DMS79 treated with DMSO at 0.1 percent for 48 hours (cell line): Measurements from ENCODE around the gene SMOC1.
A peak's percentile ranks its signal among the peaks of the same experiment; 100 is the strongest.

Experiments
- DNase-seq: peaks from one replicate; lab custom pipeline; 2025; lab: John Stamatoyannopoulos, UW

The SMOC1 gene

GRCh38 chr14:70011098-70011497 is 131.9 kb downstream of the SMOC1 start:
- DNase-seq: peak; percentile 65

DNA sequence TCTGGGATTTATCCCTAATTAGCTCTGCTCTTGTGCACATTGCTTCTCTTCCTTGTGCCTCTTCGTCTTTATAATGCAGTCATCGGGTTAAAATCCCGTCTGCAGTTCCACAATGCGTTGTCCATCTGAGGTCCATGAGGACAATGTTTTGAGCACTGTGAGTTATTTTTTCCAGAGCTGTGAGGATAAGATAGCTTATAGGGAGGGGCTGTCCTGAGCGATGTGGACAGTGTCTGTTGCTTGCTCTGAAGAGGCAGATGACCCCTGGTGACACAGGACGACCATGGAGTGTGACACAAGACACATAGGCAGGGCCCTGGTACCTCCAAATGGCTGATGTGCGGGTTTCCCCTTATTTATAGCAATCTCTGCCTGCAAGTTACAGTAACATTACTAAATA is 132.5 kb downstream of the SMOC1 start:
- no peak for DNase-seq

GRCh38 chr14:70013271-70013873 is 134.2 kb downstream of the SMOC1 start:
- DNase-seq: no peak

DNA sequence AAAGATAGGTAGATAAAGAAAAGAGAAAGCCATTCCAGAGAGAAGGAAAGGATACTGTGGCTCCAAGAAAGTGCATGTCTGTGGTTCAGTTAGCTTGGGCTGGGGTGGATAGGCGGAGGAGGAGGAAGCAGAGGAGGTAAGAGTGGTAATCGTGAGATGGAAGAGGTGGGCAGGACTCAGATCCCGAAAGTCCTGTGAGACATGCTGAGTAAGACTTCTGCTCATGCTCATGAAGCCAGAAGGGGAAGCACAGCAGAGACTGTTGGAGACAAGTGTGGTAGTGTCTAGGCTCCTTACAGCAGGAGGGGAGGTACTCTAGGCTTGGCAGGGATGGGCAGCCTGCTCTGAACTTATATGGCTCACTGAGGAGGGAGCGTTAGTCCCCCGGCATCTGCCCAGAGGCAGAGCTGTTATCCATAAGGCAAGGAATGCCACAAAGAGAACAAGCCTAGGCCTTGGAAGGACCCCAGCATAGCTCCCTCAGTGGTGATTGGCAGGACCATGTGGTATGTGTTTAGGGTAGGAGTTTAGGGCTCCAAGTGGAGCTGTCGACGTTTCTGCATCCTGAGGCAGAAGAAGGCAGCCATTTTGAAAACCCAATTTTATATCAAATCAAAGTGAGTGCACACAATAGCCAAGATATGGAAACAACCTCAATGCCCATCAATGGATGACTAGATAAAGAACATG is 135.3 kb downstream of the SMOC1 start:
- no peak for DNase-seq

DNA sequence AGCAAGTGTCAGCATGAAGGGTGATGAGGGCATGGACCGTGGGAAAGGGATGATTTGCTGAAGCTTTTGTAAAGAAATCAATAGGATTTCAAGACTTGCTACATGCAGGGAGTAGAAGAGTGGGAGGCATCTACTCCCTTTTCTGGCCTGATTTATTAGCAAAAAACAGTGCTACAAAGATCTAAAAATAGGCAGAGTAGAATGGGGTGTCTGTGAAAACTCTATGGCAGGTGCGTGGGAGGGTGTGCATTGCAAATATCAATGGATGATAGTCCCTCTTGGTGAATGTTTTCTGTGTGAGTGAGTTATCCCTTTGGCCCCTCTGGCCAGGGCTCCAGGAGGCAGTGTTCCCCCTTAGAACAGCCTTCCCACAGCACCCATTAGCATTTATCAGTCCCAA is 139.0 kb downstream of the SMOC1 start:
- DNase-seq: no peak

DNA sequence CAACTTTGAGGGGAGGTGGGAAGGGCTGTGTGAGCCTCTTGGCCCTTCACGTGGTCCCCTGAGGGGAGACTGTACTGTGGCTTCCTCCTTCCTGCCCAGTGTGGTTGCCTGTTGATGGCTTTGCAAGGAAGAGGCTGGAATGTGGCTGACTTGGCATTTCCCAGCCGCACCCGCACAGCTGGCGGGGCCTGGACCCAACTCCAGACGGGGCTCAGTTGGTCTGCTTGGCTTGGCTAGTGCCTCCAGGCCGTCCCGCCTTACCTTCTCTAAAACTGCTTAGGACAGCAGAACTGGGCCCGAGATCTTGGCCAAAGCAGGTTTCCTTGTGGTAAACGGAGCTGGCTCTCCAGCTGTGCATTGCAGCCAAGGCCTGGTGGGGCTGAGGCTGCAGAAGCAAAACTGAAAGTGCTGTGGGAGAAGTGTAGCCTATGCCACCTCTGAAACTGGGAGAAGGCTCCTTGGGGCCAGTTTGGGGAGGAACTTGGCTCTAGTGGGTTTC is 139.5 kb downstream of the SMOC1 start:
- peak; percentile 11 for DNase-seq

DNA sequence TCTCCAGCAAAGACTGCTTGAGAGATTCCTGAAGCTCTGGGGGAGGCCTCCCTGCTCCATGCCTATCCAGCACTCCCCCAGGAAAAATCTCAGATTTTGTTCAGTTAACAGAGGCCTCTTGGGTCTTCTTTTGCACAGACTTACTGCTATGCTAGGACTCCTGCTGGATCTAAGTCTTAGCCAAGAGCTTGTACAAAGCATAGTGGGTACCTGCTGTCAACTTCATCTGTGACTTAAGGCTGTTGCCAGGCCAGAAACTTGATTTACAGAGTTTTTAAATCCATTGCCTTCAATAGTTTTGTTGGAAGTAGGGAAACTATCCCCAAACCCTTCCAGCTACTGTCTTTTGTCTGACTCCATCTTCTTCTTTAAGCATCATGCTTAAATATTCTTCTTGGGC is 140.5 kb downstream of the SMOC1 start:
- no peak for DNase-seq

GRCh38 chr14:70020352-70021170 is 141.3 kb downstream of the SMOC1 start:
- no peak for DNase-seq

- DNase-seq: no peak
Observed at GRCh38 chr14:70021548-70022220, 142.5 kb downstream of the SMOC1 start.

DNA sequence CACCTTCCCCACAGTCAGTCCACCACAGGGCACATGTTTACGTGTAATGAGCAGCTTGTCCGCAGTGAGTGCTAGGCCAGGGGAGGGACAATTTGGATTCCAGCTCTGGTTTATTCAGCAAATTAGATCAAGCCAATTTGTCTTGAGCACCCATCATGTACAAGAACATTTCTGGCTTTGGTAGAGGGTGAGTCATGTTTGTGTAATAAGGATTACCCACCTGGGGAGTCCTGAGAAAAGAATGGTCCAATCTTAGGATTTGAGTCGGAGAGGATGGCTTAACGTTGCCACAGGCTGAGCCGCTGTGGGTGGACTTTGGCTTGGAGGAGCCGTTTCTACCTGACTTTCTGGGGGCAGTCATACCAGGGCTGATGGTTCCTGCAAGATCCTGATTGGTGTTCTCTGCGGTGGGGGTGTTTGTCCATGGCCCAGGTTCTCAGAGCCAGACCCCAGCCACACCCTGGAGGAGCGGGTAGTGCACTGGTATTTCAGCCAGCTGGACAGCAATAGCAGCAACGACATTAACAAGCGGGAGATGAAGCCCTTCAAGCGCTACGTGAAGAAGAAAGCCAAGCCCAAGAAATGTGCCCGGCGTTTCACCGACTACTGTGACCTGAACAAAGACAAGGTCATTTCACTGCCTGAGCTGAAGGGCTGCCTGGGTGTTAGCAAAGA is 143.7 kb downstream of the SMOC1 start:
- no peak for DNase-seq

- no peak for DNase-seq
Observed at GRCh38 chr14:70023871-70024270, 144.7 kb downstream of the SMOC1 start.

- DNase-seq: peak; percentile 61
Observed at GRCh38 chr14:70027785-70028428, 148.7 kb downstream of the SMOC1 start.

- DNase-seq: no peak
Observed at GRCh38 chr14:70029296-70030132, 150.3 kb downstream of the SMOC1 start.

- DNase-seq: no peak
Observed at GRCh38 chr14:70032016-70032415, 152.8 kb downstream of the SMOC1 start.

DNA sequence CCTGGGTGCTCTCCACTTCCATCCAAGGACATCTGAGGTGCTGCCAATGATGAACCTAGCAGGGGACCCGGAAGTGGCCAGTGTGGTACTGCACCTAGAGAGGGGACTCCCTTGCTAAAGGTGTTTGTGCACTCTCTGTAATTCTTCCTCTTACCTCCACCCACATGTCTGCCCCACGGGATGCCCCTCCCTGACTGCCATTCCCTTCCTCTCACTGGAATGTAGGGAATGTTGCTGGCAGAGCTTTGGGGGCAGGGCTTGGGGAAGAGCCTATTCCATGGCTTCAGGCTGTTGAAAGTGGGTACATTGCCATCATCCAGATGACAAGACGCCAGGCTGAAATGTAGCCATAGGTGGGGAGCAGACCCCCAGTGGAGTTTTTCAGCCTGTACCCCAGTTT is 153.2 kb downstream of the SMOC1 start:
- no peak for DNase-seq

DNA sequence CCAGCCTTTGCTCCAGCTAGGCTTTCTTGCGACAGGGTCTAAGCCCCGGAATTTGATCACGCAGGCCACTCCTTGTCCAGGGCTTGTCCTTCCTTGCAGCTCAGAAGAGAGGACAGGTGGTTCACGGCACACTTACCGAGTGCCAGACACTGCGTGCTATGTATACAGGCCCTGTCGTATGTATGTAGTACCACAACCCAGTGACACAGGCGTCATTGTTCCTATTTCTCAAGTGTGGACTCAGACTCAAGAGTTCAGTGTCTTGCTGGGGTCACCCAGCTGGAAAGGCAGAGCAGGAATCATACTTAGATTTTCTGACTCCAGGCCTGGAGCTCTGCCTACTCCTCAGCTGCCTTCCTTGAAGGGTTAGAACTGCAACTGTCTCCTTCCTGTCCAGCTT is 153.9 kb downstream of the SMOC1 start:
- DNase-seq: no peak

GRCh38 chr14:70033561-70033960 is 154.3 kb downstream of the SMOC1 start:
- DNase-seq: no peak

- DNase-seq: no peak
Observed at GRCh38 chr14:70034257-70034656, 155.0 kb downstream of the SMOC1 start.

- DNase-seq: no peak
Observed at GRCh38 chr14:70036665-70037064, 157.4 kb downstream of the SMOC1 start.

DNA sequence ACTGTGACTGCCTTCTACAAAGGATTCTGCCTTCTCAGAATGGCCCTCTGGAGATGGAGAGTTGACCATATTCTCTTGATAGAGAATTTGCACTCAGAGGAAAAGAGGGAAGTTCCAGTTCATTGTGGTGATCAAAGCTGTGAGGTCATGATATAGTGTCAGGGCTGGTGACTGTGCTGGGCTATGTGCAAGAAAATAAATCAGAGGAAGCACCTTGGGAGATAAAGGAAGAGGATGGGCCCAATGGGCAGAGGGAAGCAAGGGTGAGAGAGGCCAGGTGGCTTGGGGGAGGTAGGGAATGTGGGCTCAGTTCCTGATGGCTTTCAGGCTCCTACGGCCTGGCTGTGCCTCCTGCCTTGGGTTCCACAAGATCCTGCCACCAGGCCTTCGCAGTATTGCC is 163.8 kb downstream of the SMOC1 start:
- DNase-seq: no peak
